ENCODE data around the gene SART1.
"Not testable (repeated sequence)": the region's sequence is repeated elsewhere in the genome, so short reads cannot be mapped to it uniquely, and the experiment has no call there.

Gene SART1

DNA sequence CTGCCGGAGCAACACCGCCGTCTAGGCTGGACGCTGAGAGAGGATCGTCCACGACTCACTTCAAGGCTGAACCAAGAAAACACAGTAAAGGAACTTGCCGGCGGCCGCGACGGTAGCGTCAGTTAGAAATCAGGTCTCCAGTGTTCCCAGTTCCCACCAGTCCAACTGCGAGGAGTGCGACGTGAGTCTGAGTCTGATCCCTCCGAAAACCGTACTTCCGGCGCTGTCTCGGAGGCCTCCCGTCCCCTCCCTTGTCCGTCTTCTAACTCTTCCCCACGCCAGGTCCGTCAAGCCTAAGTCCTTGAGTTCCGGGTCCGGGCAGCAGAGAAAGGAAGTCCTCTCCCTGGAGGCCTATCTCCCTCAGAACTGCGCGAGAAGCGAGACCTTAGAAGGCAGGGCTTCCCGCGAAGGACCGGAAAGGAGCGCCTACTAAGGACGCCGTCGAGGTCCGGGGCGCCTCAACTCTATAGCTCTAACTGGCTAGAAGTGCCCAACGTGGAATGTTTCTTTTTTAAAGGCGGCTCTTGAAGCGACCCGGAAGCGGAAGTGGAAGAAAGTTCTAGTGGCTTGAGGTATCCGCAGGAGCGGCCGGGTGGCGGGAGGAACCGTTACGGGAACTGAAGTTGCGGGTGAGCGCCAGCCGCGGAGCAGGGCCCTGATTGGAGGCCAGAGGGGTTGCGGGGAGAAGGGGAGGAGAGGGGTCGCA lies 40.6 kb downstream of the SART1 start, which contains the start of the genes BANF1 and EIF1AD:
TSS of gene BANF1 (plus strand) at position 562 of the 706 bp plus-strand sequence. CDS start 748 bp downstream, outside the sequence.
TSS of gene EIF1AD (minus strand) at position 216 of the 706 bp plus-strand sequence. CDS start 1,768 bp downstream, outside the sequence.
- DNase-seq: peak; percentile 92 to 96

GRCh38 chr11:66002648-66003225 lies 41.2 kb downstream of the SART1 start:
- no peak for DNase-seq

DNA sequence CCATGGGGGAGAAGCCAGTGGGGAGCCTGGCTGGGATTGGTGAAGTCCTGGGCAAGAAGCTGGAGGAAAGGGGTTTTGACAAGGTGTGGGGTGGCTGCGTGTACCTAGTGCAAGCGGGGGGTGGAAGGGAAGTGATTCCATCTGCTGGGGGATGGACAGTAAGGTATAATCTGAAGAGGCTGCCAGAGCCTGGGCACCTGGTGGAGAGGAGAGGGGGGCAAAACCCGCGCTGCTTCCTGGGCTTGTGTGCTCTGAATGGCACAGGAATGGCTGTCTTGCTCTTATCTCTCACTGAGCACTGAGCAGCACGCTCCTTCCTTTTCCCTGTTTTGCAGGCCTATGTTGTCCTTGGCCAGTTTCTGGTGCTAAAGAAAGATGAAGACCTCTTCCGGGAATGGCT lies 41.8 kb downstream of the SART1 start:
- no peak for DNase-seq

DNA sequence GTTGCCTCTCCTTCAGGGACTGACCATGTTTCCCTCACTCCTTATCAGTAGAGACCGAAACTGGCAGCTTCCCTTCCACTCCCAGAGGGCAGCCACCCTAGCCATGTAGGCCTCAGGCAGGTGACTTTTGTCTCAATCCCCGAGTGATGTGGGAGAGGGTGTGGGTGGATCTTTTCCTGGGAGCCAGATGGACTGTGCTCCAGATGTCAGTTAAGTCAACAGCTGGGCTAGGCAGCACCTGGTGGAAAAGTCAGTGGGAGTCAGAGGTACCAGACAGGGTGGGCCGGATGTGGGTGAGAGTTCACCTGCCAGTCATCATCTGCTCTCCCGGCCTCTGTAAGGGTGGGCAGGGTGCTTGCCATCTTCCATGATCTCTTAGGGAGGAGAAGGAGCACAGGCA lies 42.7 kb downstream of the SART1 start:
- no peak for DNase-seq

DNA sequence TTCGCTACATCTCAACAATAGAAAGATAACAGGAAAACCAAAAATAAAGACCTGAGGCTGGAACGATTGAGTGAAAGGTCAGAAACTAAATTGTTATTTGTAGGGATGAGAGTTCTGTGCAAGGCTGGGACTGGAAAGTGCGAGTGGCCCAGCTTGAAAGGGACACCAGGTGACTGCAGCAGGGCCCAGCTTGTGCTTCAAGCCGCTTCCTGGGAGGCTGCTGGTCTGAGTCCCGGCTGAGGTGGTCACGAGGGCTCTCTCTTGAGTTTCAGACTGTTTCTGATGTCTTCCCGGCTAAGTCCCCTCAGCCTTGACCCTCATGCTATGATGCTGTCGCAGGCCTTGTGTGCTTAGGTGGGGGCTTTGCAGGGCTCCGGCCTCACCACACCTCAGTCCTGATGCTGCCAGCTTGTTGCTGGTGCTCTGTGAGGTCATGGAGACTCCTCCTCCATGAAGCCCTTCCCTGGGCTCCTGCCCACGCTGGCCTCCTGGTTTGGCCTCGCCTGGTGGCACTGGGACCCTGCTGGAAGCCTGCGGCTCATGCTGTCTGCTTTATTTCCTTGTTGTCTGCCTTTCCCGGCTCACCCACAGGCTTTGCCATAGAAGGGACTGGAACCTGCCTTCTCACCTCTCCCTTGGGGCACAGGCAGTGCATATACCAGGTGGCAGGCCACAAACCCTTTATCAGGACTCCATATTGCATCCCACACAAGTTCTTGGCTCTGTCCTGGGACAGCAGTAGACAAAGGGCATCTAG lies 44.8 kb downstream of the SART1 start:
- no peak for DNase-seq

DNA sequence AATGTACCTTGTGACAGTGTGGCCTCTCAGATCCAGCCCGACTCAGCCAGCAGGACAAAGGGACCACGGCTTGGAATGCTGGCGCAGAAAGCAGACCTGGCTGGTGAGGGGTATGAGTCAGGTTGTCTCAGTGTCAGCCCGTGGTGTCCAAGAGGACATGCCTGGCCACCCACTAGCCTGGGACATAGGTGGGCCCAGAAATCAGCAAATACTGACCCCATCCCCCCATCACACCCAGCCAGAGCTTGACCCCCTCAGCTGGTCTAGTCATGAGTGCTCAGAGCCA lies 45.3 kb downstream of the SART1 start:
- no peak for DNase-seq

GRCh38 chr11:66007201-66007634 lies 45.7 kb downstream of the SART1 start:
- DNase-seq: no peak

- DNase-seq: no peak
Measured at GRCh38 chr11:66008095-66008467, 46.5 kb downstream of the SART1 start.

- no peak for DNase-seq
Measured at GRCh38 chr11:66008468-66009101, 47.1 kb downstream of the SART1 start.

- not testable (repeated sequence) for DNase-seq
Measured at GRCh38 chr11:66010036-66010435, 48.5 kb downstream of the SART1 start.

GRCh38 chr11:66011239-66011784 lies 49.8 kb downstream of the SART1 start:
- DNase-seq: no peak

DNA sequence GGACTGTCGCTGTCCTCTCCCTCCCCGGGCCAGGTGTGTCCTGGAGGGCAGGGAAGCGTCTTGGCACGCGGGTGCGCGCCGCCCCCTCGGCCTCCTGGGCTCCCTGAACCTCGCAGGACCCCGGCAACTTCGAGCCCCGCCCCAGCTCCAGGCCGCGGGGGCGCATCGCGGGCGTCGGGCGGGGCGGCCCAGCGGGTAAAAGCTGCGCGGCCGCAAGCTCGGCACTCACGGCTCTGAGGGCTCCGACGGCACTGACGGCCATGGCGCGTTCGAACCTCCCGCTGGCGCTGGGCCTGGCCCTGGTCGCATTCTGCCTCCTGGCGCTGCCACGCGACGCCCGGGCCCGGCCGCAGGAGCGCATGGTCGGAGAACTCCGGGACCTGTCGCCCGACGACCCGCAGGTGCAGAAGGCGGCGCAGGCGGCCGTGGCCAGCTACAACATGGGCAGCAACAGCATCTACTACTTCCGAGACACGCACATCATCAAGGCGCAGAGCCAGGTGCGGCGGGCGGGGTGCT lies 50.3 kb downstream of the SART1 start, which contains the start of gene CST6:
TSS of gene CST6 (plus strand) at position 224 of the 519 bp plus-strand sequence. CDS start at position 261, 37 bp downstream.
- no peak for DNase-seq

- no peak for DNase-seq
Measured at GRCh38 chr11:66012371-66012945, 50.9 kb downstream of the SART1 start.

DNA sequence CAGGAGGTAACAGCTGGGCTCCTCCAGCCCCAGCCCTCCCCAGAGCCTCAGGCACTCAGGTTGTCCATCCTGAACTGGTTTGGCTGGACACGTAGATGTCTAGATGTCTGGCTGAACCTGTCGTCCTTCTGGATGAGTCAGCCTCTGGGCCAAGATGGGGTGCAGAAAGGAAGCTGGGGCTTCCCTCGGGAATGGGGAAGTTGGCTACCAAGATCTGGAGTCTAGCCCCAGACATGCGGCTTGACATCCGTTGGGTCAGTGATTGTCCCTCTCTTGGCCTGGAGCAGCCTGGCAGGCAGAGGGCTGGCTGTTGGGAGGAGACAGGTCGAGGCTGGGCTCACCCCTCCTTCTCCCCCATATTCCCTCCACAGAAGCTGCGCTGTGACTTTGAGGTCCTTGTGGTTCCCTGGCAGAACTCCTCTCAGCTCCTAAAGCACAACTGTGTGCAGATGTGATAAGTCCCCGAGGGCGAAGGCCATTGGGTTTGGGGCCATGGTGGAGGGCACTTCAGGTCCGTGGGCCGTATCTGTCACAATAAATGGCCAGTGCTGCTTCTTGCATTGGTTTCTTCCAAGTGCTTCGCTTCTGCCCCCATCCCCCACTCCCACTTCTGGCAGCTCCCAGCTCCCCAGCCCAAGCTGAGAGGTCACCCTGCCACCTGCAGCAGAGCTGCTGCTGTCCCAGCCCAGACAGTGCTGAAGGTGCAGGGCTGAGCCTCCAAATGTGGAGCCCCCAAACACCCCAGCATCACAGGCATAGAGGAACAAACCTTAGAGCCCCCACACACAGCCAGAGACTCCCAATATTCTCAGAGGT lies 51.6 kb downstream of the SART1 start:
- DNase-seq: no peak

DNA sequence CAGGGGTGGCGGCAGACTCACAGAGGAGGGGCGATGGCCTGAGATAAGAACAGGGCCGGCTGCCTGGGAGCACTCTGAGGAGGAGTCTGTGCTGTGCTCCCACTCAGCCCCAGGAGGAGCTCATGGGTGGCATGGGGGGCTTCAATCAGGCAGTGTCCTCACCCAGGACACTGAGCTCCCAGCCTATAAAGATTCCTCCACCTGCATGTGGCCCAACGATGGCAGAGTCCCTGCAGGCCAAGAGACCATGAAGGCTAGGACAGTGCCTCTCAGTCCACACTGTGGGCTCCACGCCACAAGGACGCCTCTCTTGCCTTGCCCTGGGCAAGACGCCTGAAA lies 52.2 kb downstream of the SART1 start:
- DNase-seq: no peak

DNA sequence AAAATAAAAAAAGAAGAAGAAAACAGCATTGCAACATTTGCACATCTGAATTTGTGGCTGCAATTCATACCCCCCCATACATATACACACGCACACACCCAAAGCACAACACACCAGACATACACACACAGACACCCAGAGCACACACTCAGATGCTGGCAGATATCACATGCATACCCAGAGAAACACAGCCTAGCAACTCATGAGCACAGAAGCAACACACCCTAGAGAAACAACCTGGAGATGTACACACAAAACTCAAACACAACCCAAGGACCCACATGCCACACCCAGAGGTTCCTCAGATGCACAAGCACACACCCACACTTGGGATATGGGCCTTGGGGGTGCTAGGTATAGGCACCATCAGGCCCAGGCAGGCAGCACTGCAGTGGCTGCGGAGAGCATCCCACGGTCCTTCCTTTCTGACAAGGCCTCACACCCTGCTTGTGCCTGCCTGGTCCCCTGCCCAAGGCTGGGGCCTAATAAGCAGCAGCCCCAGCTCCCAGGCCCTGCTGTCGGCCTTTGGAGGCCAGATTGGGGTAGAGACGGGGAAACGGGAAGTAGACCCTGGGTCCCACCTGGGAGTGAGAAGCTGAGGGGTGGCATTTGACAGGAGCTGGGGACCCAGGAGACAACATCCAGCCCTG lies 53.4 kb downstream of the SART1 start:
- no peak for DNase-seq

- no peak for DNase-seq
Measured at GRCh38 chr11:66015454-66015881, 53.9 kb downstream of the SART1 start.

- no peak for DNase-seq
Measured at GRCh38 chr11:66015936-66016792, 54.6 kb downstream of the SART1 start.

DNA sequence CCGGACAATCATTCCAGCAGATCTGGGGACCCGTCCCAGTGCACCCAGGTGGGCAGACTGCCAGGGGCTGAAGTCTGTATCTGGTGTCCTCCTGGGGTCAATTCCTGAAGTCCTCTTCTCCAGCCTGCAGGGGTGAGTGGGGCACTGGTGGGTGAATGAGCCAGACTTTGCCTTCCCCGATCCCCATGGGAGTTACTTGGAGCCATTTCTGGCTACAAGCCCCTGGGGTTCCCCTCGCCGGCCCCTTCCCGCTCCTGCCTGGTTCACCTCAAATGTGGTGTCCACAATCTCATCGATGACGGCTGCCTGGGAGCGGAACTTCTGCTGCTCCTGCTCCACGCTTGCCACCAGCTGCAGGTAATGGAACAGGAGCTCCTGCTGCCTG lies 55.3 kb downstream of the SART1 start:
- no peak for DNase-seq

- no peak for DNase-seq
Measured at GRCh38 chr11:66017321-66017720, 55.8 kb downstream of the SART1 start.

Measured in NCI-H1930 (cell line).